AG08396 (cell line): Measurements from ENCODE around the gene U2AF1L4.

Experiments
- DNase-seq: peaks from one replicate; pipeline ENCODE4 v3.0.0; 2012; ENCODE audit warnings: low spot score, mixed read lengths

The U2AF1L4 gene

DNA sequence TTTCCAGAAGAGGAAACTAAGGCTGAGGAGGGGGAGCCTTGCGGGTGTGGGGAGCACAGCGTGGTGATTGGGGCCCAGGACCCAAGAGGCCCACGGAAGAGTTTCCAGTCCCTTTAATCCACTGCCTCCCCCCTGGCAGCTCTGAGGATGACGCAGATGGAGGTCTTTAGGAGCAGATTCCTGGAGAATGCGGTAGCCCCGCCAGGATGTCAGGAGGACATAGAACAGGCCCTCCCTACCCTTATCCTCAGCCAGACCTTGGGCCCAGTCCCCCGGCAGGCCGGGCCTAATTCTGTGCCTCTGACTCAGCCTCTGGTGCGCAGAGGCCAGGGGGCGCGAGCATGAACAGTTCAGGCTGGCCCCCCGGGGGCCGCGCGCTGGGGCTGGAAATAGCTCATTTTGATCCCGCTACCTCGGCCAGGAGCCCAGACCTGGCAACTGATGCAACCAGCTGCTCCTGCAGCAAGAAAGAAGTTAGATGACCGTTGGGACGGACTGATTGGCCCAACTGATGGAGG is 12.1 kb upstream of the U2AF1L4 start:
- peak; percentile 76 for DNase-seq

DNA sequence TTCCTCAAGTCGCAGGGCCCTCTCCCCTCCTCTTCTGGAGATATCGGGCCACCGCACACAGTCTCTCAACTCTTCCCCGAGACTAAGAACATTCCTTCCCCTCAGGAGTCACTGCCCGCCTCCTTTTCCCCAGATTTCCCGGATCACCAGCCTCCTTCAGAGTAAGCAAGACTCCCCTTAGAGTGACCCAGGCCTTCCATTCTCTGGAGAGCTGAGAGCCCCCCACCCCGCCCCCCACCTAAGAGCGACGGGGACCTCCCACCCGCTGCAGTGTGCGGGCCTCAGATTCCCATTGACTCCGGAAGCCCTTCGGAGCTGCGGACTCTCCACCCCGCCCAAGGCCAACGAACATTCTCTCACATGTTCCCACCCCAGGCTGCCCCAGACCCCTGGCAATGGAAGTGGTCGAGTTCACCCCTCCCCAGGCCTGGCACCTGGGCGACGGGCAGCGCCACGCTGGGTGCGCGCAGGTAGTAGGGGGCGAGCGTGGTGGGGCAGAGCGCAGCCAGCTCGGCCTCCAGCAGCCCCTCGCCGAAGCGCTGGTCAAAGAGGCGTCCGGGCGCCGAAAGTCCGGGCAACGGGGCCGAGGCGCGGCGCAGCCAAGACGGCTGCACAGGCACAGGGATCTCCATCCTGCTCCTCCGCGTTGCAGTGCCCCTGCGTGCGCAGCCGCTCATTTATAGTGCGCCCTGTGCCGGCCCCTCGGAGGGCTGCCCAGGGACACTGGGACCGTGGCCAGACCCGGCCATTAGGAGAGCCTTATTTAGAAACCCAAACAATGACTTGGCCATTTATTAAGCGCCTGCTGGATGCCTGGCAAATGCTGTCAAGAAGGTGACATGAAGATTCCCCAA is 11.4 kb upstream of the U2AF1L4 start, which contains the start of gene HSPB6:
Gene HSPB6 (minus strand): TSS at position 653 of the 854 bp plus-strand sequence. CDS start 21 bp downstream, at position 632.
- DNase-seq, result peak; percentile 62

- DNase-seq, result peak; percentile 77
Measured at GRCh38 chr19:35755550-35756376, 10.5 kb upstream of the U2AF1L4 start.

- DNase-seq, result no peak
Measured at GRCh38 chr19:35755131-35755549, 9.9 kb upstream of the U2AF1L4 start.

DNA sequence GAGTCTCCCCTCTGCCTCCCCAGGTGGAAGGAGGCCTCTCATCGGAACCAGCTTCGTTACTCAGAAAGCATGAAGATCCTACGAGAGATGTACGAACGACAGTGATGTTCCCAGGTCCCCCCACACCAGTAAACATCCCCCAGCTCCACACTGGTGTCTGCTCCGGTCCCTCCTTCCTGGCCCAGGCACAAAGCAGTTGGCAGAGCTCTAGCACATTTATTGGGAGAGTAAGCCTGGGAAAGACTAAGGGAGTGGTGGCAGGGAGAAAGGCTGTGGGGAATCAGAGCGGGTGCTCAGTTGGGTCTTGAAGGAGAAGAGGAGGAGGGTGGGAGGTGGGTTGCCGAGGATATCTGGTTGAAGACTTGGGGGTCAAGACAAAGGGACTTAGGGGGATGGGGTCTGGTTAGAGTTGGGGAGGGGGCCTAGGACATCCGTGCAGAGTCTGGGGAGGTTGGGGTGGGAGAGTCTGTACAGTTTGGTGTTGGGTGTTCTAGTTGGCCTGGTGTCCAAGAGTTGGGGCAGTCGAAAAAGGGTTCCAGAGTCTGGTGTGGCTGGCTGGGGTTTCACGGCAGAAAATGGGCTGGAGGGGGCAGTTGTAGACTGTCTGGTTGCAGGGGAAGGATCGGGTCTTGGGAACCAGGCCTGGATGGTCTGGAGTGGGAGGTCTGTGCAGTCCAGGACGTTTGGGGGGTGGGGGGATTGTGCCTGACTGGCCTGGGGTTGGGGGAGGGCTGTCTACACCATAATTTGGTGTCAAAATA is 9.3 kb upstream of the U2AF1L4 start:
- no peak for DNase-seq

- DNase-seq, result no peak
Measured at GRCh38 chr19:35753634-35754369, 8.6 kb upstream of the U2AF1L4 start.

DNA sequence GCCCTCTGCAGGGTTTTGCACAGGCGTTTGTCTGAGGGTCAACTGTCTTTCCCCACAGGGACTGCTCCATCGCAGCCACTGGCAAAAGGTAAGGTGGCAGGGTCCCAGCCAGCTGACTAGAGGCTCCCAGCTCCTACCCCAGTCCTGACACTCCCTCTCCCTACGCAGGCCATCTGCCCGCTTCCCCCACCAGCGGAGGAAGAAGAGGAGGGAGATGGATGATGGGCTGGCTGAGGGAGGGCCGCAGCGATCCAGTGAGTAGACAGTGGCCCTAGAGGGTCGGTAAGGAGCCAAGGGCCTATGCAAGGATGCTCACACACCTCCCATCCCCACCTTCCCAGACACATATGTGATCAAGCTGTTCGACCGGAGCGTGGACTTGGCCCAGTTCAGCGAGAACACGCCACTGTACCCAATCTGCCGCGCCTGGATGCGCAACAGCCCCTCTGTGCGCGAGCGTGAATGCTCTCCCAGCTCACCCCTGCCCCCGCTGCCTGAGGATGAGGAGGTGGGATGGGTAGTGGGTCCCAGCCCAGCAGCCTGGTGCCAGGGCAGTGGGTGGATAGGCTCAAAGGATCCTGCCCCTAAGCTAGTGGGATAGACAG is 7.6 kb upstream of the U2AF1L4 start:
- no peak for DNase-seq

DNA sequence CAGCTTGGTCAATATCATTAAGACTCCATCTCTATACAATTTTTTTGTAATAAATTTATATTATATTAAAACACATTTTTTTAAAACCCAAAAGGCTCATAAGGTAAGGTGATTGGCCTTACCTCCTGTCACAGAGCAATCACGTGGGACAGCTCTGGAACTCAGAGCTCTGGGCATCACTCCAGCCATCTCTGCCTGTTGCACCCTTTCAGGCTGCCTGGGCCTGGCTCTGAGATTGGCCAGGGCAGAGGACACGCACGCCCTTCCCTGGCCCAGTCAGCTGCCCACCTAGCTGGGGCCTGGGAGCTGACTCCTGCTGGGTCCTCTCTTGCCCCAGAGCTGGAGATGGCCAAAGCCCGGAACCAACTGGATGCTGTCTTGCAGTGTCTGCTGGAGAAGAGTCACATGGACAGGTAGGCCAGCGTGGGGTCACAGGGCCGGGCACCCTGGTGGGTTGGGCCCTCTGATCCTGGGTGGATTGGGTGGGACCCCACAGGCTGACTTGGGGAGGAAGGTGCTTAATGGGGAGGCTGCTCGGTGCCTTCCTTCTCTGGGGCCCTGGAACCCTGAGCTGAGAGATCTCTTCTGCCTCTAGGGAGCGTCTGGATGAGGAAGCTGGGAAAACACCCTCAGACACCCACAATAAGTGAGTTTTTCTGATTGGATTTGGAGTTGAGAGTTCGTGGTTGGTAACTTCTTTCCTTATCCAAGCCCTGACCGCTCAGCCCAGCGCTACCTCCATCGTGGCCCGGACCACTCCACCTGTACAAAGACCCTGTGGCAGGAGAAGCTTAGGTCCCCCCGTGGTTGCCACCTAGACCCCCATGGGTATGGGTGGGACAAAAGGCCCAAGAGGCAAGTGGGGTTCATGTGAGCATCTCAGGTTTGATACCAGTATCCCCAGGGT is 6.9 kb upstream of the U2AF1L4 start:
- DNase-seq, result no peak

DNA sequence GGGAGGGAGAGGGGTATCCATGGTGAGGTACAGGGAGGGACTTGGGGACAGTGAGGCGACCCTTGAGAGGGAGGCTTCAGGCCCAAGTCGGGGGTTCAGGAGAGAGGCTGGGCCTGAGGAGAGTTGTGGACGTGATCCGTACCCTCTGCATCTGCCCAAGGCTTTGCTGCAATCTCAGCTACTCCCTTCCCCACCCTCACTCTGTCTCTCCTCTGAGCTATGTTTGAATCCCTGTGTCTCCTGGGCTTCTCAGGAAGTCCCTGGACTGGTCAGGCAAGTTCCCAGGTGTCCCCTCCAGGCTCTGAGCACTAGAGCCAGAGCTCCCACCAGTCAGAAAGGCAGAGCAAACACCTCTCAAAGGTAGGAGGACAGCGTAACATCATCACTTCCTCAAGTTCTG is 4.9 kb upstream of the U2AF1L4 start:
- no peak for DNase-seq

DNA sequence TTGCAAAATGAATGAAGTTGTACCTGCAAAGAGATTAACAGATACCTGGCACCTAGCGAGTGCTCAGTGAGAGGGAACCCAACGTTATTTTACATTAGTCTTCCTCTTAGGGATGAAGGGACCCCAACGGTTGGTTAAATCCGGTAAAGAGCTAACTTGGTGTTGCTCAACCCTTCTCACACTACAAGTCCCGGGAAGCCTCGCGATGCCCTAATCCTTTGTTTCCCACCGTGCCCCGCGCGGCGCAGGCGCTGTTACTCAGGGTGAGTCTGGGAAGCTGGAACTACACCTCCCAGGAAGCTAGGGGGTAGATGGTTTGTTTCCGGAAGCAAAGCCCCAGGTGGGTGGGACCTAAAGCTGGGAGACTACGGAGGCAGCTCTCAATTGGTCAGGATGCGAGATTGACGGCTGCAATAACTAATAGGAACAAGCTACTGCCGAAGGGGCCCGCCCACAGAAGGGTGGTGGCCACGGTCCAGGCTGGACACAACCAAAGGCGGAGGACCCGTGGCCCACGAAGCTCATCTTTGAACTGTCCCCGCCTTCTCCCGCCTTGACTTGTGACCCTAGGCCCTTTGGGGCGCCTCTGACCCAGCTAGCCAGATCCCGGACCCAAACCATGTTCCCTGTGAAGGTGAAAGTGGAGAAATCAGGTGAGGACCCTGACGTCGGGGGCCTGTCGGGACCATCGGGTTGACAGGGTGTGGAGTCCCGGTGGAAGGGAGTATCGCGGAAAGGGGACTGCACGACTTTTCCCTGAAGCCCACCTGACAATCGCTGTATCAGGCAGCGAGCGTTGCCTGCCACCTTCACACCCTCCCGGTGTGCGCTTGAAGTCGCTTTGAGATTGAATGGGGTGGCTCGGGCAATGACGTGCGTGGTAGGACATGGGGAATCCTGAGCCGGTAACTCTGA is 3.1 kb upstream of the U2AF1L4 start, which contains the start of gene LIN37:
Gene LIN37 (plus strand): TSS at position 471 of the 915 bp plus-strand sequence. CDS start 149 bp downstream, at position 620.
- peak; percentile 96 for DNase-seq

DNA sequence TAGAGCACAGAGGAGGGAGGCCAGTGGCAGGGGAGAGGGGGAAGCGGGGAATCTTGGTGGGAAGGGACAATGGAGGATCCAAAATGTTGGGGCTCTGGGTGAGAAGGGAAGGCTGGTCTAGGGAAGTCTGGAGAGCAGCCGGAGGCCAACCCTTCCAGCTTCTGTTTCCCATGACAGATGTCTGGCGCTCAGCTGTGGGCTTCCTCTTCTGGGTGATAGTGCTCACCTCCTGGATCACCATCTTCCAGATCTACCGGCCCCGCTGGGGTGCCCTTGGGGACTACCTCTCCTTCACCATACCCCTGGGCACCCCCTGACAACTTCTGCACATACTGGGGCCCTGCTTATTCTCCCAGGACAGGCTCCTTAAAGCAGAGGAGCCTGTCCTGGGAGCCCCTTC is 1.3 kb upstream of the U2AF1L4 start:
- no peak for DNase-seq

GRCh38 chr19:35746087-35746462 is 857 bp upstream of the U2AF1L4 start:
- no peak for DNase-seq

DNA sequence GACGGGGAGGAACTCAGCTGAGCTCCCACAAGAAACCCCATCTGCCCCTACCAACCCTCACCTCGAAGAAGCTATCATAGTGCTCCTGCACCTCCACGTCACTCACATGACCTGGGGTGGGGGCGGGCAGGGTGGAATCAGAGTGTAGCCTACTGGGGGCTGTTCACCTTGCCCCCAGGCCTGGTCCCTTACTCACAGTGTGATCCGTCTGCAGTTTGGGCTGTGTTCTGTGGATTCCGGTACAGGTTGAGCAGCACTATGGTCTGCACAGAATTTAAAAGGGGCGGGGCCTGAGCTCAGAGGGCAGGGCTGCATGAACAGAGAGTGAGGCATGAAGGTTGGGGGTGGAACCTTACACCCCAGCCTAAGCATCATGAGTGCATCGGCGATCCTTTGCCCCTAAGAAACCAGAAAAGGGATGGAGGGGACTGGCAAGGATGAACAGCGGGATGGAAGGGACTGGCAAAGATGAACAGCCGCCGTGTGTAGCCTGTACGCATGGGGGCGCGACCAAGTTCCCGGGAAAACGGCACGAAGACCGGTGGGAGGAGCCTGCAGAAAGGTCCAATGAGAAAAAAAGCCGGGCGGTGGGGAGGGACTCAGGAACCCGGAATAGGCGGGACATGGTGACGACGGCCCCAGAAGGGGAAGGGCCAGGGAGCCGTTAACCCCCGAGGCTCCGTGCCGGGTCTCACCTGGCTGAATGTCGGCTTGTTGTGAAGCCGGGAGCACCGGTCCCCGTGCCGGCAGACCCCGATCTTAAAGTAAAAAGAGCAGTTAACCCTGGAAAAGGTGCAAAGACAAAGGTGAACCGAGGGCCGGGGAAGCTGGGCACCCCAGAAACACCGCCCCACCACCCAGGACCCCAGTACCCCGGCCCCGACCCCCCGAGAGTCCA is 539 bp downstream of the U2AF1L4 start:
- peak; percentile 90 for DNase-seq

DNA sequence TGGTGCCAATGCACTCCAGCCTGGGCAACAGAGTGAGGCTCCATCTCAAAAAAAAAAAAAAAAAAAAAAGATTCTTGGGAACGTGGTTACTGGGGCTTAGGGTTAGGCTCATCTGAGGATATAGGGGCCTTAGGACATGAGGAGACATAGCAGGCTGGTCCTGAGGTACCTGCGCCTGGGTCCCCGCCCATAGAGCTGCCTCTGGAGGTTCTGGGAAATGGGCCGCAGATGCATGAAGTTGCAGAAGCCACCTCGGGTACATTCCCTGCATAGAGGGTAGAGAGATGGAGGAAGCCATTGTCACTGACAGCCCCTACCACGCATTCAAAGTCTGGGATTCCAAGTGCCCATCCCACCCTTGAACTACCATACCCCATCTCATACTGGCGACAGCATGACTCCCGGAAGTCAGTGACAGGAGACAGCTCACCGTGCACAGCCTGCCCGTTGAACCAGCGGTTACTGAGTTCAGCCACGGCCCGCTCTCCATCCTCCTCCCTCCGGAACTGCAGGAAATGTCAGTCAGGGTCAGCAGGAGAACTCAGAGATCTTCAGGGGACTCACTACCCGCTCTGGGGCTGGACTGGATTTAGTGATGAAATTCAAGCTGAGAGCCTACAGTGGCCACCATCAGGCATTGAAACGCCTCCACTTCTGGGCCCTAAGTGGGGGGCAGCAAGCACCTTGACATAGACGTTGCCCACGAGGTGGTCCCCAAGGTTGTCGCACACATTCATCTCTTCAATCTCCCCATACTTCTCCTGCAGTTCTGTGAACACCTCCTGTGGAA is 1.4 kb downstream of the U2AF1L4 start:
- DNase-seq, result no peak

DNA sequence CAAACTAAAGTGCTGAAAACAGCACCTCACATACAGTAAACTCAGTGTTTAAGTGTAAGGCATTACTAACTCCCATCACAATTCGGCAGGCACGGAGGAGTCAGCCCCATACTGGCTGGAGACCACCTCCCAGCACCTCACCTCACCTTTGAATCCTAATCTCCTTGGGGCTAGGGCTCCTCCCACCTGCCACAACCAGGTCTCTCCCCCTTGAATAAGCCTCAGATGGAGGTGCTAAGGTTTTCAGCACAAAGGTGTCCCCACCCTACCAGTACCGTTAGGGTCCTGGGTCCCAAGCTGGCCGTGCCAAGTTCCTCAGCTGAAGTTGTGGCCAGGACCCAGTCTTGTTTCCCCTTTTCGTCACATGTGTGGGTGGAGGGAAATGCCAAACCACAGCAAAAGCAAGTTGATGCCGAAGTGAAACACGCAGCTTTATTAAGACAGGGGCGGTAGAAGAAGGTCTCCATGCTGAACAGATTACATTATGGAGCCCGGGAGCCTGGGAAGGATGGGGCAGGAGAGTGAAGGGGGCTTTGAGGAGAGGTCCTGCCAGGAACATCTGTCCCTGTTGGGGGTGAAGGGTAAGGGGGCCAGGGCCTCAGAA is 3.0 kb downstream of the U2AF1L4 start, which contains the start of gene IGFLR1:
Gene IGFLR1 (minus strand): TSS at position 332 of the 604 bp plus-strand sequence. CDS start 1,272 bp downstream, outside the sequence.
- DNase-seq, result no peak

DNA sequence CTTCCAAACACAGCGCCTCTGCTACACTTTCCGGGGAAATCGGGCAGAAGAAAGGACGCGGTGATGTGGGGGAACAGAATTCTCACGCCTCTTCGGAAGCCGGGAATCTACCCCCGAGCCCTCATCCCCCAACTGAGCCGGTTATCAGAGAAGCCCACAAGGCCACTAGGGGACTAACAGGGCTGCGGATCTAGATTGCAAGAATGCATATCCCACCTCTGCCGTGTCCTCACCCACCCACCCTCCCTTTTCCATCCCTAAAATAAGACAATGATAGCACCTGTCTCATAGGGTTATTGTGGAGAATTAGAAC is 4.1 kb downstream of the U2AF1L4 start:
- no peak for DNase-seq
